Large intestine (tissue), 3 donors: Measurements from ENCODE around the gene MAP2K7. TPM values are rescaled to one million over a fixed set of nuclear protein-coding genes. Genes with fewer than 3 reads are reported as not detected.

Source experiments
- DNase-seq, 2 donors: peaks; one replicate each; pipeline versions ENCODE4 v3.0.0 to v3.0.0-alpha.2; 2013
- H3K27ac ChIP-seq: one replicate; pipeline ENCODE4 v1.5.1; 2013; ENCODE audit warnings: low read length
- H3K27me3 ChIP-seq: 2 replicates; pipeline ENCODE4 v1.6.1; 2013; ENCODE audit warnings: low read length; ENCODE audit not compliant: control insufficient read depth, insufficient read depth
- H3K36me3 ChIP-seq: 2 replicates; pipeline ENCODE4 v1.6.1; 2013; ENCODE audit warnings: low read length; ENCODE audit not compliant: control insufficient read depth, insufficient read depth
- H3K4me1 ChIP-seq: one replicate; pipeline ENCODE4 v1.6.1; 2013; ENCODE audit warnings: low read length; ENCODE audit not compliant: control insufficient read depth, insufficient read depth
- H3K4me3 ChIP-seq: one replicate; pipeline ENCODE4 v1.5.1; 2013; ENCODE audit warnings: low read length
- H3K9me3 ChIP-seq: one replicate; pipeline ENCODE4 v1.6.1; 2013; ENCODE audit warnings: mild to moderate bottlenecking, low read depth, low read length, moderate library complexity; ENCODE audit not compliant: control insufficient read depth
- WGBS: methylation state at CpG from one replicate; pipeline ENCODE4 v1.1.5; 2013; ENCODE audit warnings: low lambda C conversion rate; ENCODE audit not compliant: insufficient coverage; 5-methylcytosine and 5-hydroxymethylcytosine counted together
- polyA plus RNA-seq: library from polyadenylated mRNA; unstranded; fragments of 120-200 nt; gene quantifications from one replicate; pipeline ENCODE4 v1.2.1, GENCODE V29; 2013

MAP2K7 gene
- polyA plus RNA-seq, 1 donor: 28.5 TPM

- H3K4me3 ChIP-seq: no peak overlapping the region
- DNase-seq: no peak
- WGBS: no CpG with 5 or more reads among the region's 9 CpGs
- peaks cover 24% of the 10 kb centered on the region for H3K4me1 ChIP-seq
- H3K36me3 ChIP-seq: no peaks in the 10 kb centered on the region
- no peak overlapping the region for H3K27ac ChIP-seq
- H3K27me3 ChIP-seq: peaks cover 48% of the 10 kb centered on the region
- peaks cover 20% of the 10 kb centered on the region for H3K9me3 ChIP-seq
These were observed 36.4 kb upstream of the MAP2K7 start for GRCh38 chr19:7867092-7867844.

DNA sequence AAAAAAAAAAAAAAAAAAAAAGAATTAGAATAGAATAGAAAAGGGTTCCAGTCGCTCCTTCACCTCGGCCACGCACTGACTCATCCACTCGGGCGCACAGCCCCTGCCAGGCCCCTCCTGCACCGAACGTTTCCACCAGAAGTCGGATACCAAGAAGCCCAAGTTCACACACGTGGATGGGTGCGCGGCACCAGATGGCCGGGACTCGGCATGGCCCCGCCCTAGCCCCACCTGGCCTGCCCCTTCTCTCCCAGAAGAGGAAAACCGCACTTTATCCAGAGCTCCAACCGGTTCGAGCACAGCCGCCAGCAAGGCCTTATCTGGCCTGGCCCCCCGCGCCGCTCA is 35.4 kb upstream of the MAP2K7 start:
- Histone ChIP-seq H3K4me3 (peak overlapping the region; percentile 41), H3K27me3 (peaks cover 54% of the 10 kb centered on the region), H3K9me3 (peaks cover 19% of the 10 kb centered on the region), H3K27ac (no peak overlapping the region), H3K36me3 (no peaks in the 10 kb centered on the region), H3K4me1 (peaks cover 24% of the 10 kb centered on the region)
- WGBS: no CpG with 5 or more reads among the region's 21 CpGs
- no peak for DNase-seq

DNA sequence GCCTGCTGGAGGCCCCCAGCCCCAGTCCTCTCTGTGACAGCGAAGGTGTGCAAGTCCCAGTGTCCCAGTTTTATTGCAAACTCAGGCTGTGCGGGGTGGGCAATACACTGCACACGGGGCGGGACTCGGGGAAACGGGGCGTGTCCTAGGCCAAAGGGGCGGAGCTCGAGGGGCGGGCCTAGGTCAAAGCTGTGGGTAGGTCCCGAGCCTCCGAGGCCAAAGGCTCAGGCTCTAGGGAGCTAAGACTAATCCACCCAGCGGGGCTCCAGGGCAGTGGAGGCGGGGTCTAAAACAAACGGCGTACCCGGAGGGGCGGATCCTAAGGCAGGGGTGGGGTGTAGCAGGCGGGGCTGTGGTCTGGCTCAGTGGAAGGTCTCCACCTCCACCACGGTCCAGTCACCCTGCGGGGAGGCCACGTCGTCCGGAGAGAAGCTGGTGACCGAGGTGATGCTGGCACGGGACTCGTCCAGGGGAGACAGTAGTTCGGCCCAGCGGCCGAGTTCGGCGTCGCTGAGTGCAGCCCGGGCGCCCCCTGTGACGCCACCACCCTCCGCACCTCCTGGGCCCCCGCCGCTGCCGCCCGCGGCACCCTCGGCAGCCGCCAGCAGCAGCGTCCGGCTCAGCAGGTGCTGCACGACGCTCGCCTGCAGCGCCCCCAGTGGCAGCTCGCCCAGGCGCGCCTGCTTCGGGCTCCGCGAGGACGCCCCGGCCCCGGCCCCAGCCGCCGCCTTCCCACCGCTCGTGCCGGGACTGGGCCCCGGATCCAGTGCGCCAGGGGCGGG is 34.8 kb upstream of the MAP2K7 start:
- peak overlapping the region; percentile 78 for H3K27ac ChIP-seq
- H3K4me3 ChIP-seq: peak overlapping the region; percentile 41
- H3K36me3 ChIP-seq: no peaks in the 10 kb centered on the region
- DNase-seq: peak; percentile 90
- WGBS: no CpG with 5 or more reads among the region's 67 CpGs
- peaks cover 24% of the 10 kb centered on the region for H3K4me1 ChIP-seq
- peaks cover 18% of the 10 kb centered on the region for H3K9me3 ChIP-seq
- H3K27me3 ChIP-seq: peaks cover 54% of the 10 kb centered on the region

DNA sequence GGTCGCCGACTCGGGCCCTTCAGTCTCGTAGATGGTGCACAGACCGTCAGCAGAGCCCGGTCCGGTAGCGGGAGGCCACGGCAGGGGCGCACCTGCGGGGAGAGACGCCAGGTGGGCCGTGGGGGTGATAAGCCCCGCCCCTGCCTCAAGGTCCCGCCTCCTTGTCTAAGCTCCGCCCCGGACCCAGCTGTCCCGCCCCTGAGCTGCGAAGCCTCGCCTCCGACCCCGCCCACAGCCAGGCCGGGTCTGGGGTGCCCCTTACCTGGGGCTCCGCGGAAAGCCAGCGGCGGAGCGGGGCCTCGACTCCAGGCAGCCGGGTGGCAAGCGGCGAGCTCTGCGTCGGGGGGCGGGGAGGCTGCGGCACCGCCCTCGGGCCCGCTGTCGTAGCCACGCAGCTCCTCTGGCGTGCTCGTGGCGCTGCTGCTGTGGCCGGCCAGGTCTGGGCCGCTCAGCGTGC is 34.2 kb upstream of the MAP2K7 start:
- H3K9me3 ChIP-seq: peaks cover 14% of the 10 kb centered on the region
- peak overlapping the region; percentile 62 for H3K27ac ChIP-seq
- peak overlapping the region; percentile 31 for H3K4me3 ChIP-seq
- H3K36me3 ChIP-seq: no peaks in the 10 kb centered on the region
- H3K27me3 ChIP-seq: peaks cover 52% of the 10 kb centered on the region
- peak in 1 of 2 donors; percentile 51 for DNase-seq
- WGBS: no CpG with 5 or more reads among the region's 47 CpGs
- peaks cover 26% of the 10 kb centered on the region for H3K4me1 ChIP-seq

DNA sequence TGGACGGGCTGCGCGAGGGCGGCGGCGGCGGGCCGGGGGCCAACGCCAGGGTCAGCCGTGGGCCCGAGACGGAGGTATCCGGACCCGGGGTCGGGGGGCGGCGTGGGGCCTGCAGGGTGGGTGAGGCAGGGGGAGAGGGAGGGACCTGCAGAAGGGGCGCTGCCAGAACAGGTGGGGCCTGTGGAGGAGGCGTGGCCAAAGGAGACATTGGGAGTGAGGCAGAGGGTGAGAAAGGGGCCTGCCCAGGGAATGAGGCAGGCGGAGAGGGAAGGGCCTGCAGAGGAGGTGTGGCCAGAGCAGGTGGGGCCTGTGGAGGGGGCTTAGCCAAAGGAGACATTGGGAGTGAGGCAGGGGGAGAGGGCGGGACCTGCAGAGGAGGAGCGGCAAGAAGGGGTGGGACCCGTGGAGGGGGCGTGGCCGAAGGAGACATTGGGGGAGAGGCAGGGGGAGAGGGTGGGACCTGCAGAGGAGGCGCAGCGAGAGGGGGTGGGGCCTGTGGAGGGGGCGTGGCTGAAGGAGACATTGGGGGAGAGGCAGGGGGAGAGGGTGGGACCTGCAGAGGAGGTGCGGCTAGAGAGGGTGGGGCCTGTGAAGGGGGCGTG is 33.7 kb upstream of the MAP2K7 start:
- Histone ChIP-seq H3K4me1 (peaks cover 28% of the 10 kb centered on the region), H3K27me3 (peaks cover 52% of the 10 kb centered on the region)
- peak in 1 of 2 donors; percentile 47 for DNase-seq

DNA sequence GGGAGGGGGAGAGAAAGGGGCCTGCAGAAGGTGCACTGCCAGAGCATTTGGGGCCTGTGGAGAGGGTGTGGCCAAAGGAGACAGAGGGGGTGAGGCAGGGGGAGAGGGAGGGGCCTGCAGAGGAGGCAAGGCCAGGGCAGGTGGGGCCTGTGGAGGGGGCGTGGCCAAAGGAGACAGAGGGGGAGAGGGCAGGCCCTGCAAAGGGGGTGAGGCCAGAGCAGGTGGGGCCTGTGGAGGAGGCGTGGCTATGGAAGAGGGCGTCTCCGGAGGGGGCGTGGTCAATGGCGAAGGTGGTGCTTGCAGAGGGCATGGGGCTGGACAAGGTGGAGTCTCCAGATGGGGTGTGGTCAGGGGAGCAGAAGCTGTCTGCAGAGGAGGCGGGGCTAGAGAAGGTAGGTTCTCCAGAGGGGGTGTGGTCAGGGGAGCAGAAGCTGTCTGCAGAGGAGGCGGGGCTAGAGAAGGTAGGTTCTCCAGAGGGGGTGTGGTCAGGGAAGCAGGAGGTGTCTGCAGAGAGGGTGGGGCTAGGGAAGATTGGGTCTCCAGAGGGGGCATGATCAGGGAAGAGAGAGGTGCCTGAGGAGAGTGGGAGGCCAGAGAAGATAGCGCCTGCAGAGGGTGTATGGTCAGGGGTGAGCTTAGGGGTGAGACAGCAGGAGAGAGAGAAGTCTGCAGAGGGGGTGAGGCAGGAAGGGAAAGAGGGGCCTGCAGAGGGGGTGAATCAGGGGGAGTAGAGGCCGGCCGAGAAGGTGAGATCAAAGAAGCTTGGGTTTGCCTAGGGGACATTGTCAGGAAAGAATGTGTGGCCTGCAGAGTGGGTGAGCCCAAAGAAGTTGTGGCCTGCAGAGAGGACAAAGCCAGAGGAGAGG is 32.9 kb upstream of the MAP2K7 start:
- H3K4me1 ChIP-seq: peaks cover 28% of the 10 kb centered on the region
- DNase-seq: peak; percentile 58 to 64
- H3K27ac ChIP-seq: peak overlapping the region; percentile 8
- no CpG with 5 or more reads among the region's 11 CpGs for WGBS
- H3K36me3 ChIP-seq: no peaks in the 10 kb centered on the region
- peaks cover 49% of the 10 kb centered on the region for H3K27me3 ChIP-seq
- H3K9me3 ChIP-seq: peaks cover 12% of the 10 kb centered on the region
- no peak overlapping the region for H3K4me3 ChIP-seq

More for the DNA sequence above, 33.7 kb upstream of the MAP2K7 start:
- no CpG with 5 or more reads among the region's 30 CpGs for WGBS
- Histone ChIP-seq H3K9me3 (peaks cover 12% of the 10 kb centered on the region), H3K4me3 (no peak overlapping the region), H3K27ac (no peak overlapping the region), H3K36me3 (no peaks in the 10 kb centered on the region)

DNA sequence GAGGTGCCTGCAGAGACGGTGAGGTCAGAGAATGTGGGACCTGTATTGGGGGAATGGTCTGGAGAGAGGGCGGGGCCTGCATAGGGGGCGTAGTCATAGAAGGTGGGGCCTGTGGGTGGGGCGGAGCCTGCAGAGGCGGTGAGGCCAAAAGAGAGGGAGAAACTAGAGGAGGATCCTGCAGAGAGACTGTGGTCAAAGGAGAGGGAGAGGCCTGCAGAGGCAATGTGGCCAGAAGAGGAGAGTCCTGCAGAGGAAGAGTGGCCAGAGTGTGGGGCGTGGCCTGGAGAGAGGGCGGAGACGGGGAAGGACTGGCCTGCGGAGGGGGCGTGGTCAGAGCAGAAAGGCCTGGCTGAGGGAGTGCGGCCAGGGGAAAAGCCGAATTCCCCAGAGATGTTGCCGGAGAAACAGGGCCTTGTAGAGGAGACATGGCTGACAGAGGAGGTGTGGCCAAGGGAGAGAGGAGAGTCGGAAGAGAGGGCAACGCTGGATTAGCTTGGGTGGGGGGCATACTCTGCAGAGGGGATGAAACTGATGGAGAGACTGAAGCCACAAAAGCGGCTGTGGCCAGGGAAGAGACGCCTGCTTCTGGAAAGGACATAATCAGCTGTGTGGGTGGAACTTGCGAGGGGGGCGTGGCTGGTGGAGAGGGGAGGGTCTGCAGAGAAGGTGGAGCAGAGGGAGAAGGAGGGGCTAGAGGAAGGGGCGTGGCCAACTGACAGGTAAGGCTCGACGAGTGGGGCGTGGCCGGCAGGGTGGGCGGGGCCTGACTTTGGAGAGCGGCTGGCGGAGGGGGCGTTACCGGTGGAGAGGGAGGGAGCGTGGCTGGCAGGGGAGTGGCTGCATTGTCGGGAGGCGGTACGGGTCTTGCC is 32.0 kb upstream of the MAP2K7 start:
- peaks cover 12% of the 10 kb centered on the region for H3K9me3 ChIP-seq
- H3K4me1 ChIP-seq: peaks cover 28% of the 10 kb centered on the region
- H3K36me3 ChIP-seq: no peaks in the 10 kb centered on the region
- peak overlapping the region; percentile 7 for H3K4me3 ChIP-seq
- WGBS: 23% methylated on average over 5 of the region's 33 CpGs
- peak overlapping the region; percentile 47 for H3K27ac ChIP-seq
- peaks cover 51% of the 10 kb centered on the region for H3K27me3 ChIP-seq
- peak; percentile 72 to 76 for DNase-seq

GRCh38 chr19:7872306-7873204 is 31.1 kb upstream of the MAP2K7 start:
- peaks cover 12% of the 10 kb centered on the region for H3K9me3 ChIP-seq
- no CpG with 5 or more reads among the region's 47 CpGs for WGBS
- H3K36me3 ChIP-seq: no peaks in the 10 kb centered on the region
- no peak overlapping the region for H3K27ac ChIP-seq
- H3K4me1 ChIP-seq: peaks cover 28% of the 10 kb centered on the region
- H3K27me3 ChIP-seq: peaks cover 42% of the 10 kb centered on the region
- DNase-seq: no peak
- no peak overlapping the region for H3K4me3 ChIP-seq
